ENCODE measurements around the gene ING2.
"Not testable (repeated sequence)": the region's sequence is repeated elsewhere in the genome, so short reads cannot be mapped to it uniquely, and the experiment has no call there.

Gene ING2

DNA sequence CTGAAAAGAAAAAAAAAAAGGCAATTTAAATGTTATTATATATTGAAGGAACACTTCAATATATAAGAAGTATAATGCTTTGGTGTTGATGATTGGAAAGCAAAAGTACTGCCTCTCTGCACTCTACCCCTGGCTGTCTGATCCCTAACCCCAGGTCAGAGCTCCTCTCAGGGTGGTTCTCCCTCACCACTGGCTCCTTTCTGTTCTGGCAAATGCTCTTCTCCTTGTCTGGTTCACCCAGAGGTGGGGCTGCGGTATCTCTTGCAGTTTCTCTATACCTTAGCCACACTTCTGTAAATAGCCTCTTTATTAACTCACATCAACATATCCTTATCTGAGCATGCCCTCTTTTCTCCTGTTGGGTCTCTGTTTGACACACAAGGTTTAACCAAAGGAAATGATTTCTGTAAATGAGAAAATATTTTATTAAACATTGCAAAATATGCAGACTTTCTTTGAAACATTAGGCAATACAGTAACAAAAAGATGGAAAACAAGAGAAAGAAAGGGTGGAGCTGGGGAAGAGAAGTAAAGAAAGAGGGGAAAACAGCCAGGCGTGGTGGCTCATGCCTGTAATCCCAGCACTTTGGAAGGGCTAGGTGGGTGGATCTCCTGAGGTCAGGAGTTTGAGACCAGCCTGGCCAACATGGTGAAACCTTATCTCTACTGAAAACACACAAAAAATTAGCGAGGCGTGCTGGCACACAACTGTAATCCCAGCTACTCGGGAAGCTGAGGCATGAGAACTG lies 45.7 kb downstream of the ING2 start:
- DNase-seq: no peak

DNA sequence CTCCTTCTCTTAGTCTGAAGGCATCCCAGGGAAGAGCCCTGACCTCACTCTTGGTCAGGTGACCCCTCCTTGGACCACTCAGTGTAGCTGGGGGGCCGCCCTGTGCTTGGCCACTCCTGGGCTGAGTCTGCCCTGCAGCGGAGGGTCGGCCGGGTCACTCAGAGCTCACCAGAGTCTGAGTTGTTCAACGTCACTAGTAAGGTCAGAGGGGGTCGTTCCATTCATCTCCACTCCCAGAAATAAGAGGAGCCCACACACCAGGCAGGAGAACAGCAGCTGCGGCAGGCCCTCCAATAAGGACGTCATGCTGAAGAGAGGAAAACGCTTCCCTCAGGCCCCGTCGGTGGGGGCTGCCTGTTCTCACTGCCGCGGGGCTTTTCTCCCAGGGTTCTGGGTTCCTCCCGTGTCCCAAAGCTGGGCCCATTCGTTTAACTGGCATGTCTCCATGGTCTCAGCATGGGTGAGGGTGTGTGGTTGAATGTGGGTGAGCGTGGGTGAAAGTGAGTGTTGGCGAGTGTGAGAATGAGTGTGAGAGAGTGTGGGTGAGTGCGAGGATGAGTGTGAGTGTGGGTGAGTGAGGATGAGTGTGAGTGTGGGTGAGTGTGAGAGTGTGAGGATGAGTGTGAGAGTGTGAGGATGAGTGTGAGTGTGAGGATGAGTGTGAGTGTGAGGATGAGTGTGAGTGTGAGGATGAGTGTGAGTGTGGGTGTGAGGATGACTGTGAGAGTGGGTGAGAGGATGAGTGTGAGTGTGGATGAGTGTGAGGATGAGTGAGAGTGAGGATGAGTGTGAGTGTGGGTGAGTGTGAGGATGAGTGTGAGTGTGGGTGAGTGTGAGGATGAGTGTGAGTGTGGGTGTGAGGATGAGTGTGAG lies 47.7 kb downstream of the ING2 start:
- no peak for DNase-seq

DNA sequence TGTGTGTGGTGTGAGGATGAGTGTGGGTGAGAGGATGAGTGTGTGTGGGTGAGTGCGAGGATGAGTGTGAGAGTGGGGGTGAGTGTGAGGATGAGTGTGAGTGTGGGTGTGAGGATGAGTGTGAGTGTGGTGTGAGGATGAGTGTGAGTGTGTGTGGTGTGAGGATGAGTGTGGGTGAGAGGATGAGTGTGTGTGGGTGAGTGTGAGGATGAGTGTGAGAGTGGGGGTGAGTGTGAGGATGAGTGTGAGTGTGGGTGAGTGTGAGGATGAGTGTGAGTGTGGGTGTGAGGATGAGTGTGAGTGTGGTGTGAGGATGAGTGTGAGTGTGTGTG lies 48.3 kb downstream of the ING2 start:
- DNase-seq: not testable (repeated sequence)

DNA sequence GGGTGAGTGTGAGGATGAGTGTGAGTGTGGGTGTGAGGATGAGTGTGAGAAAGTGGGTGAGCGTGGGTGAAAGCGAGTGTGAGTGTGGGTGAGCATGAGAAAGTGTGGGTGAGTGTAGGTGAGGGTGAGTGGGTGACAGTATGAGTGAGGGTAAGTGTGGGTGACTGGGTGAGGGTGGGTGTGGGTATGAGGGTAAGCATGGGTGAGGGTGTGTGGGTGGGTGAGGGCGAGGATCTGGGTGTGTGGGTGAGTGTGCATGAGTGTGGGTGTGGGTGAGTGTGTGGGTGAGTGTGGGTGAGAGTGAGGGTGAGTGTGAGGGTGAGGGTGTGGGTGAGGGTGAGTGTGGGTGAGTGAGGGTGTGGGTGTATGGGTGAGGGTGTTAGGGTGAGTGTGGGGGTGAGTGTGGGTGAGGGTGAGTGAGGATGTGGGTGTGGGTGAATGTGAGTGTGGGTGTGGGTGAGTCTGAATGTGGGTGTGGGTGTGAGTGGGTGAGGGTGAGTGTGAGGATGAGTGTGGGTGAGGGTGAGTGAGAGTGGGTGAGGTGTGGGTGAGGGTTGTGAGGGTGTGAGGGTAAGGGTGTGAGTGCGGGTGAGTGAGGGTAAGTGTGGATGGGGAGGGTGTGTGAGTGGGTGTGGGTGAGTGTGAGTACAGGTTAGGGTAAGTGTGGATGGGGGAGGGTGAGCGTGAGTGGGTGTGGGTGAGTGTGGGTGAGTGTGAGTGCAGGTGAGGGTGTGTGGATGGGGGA lies 48.9 kb downstream of the ING2 start:
- no peak for DNase-seq

- no peak for DNase-seq
Observed at GRCh38 chr4:183554346-183554686, 49.5 kb downstream of the ING2 start.

- DNase-seq: no peak
Observed at GRCh38 chr4:183554878-183555585, 50.2 kb downstream of the ING2 start.

- no peak for DNase-seq
Observed at GRCh38 chr4:183556947-183557346, 52.1 kb downstream of the ING2 start.

GRCh38 chr4:183557611-183558010 lies 52.8 kb downstream of the ING2 start:
- no peak for DNase-seq

DNA sequence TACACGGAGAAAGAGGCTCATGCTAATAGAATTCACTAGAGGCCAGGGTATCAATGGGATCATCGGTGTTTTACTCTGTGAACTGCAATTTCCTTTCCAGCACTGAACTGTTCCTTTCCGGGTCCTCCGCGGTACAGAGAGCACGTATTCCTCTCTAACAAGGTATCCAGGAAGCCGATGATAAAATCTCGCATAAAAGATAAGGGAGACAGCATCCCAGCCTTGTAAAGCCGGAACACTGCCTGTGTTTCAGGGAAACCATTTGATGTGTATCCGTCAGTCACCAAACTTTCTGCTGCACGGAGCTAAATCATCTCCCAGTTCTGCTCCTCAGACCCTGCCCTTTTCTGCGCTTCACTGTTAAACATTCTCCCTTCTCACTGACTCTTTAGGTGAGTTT lies 54.0 kb downstream of the ING2 start:
- DNase-seq: no peak

GRCh38 chr4:183561905-183562304 lies 57.0 kb downstream of the ING2 start:
- DNase-seq: no peak

Data from RPMI8226 (cell line).